ENCODE results near the gene RPS3A.

RPS3A gene

GRCh38 chr4:151143162-151143561 lies 43.7 kb downstream of the RPS3A start:
- TF ChIP-seq, protein P1, sequence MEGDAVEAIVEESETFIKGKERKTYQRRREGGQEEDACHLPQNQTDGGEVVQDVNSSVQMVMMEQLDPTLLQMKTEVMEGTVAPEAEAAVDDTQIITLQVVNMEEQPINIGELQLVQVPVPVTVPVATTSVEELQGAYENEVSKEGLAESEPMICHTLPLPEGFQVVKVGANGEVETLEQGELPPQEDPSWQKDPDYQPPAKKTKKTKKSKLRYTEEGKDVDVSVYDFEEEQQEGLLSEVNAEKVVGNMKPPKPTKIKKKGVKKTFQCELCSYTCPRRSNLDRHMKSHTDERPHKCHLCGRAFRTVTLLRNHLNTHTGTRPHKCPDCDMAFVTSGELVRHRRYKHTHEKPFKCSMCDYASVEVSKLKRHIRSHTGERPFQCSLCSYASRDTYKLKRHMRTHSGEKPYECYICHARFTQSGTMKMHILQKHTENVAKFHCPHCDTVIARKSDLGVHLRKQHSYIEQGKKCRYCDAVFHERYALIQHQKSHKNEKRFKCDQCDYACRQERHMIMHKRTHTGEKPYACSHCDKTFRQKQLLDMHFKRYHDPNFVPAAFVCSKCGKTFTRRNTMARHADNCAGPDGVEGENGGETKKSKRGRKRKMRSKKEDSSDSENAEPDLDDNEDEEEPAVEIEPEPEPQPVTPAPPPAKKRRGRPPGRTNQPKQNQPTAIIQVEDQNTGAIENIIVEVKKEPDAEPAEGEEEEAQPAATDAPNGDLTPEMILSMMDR (IDR thresholded peaks at IDR 0.05; ENCODE audit: borderline replicate concordance, insufficient read depth, low read depth, low read length) = no peak
- no peak overlapping the region for H3K4me3 ChIP-seq (ENCODE audit: low read depth, low read length)

GRCh38 chr4:151143811-151144210 lies 44.4 kb downstream of the RPS3A start:
- H3K4me3 ChIP-seq (ENCODE audit: low read depth, low read length) = no peak overlapping the region
- TF ChIP-seq, protein P1 (IDR thresholded peaks at IDR 0.05; ENCODE audit: borderline replicate concordance, insufficient read depth, low read depth, low read length) = no peak

DNA sequence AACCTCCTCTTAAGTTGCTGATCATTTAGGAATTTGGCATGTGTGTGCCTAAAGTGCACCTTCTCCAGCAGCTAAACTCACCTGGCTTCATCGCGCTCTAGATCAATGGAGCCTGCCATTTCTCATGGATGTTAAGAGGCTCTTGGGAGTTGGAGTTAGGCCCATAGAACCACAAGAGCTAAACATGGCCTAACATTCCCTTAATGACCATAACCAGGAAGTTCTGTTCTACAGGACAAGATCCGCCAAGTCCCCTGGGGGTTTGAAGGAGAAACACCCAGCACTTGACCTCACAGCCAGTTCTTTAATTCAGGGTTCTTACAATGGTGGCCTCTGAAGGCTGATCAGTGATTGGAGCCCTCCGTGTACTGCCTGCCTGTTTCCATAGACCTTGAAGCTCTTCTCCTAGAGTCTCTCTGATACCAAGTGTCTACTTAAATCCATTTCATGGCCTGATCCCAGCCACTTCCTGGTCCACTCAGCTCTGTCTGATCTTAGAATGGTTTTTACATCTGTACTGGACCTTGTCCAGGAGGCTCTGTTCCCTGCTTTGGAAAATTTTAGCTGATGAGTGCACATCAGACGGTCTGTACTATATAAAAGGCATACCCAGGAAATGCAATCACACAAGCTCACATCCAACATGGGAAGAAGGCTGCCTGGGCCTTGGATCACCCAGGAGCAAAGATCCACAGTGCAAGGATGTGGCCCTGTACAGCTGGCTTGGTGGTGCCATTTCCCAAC lies 45.1 kb downstream of the RPS3A start:
- no peak overlapping the region for H3K4me3 ChIP-seq (ENCODE audit: low read depth, low read length)
- TF ChIP-seq, protein P1 (IDR thresholded peaks at IDR 0.05; ENCODE audit: borderline replicate concordance, insufficient read depth, low read depth, low read length) = no peak

DNA sequence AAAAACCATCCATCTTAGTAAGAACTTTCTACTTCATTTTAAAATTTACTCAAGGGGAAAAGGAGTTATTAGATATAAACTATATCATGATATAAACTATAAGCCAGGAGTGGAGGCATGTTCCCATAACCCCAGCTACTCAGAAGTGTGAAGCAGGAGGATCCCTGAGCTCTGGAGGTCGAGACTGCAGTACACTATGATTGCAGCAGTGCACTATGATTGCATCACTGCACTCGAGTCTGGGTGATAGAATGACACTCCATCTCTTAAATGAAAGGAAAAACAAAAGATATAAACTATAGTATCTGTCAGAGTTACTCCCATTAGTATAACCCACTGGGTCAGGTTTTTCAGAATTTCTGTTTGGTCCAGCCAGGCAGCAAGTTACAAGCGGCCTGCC lies 47.6 kb downstream of the RPS3A start:
- TF ChIP-seq, protein P1 (IDR thresholded peaks at IDR 0.05; ENCODE audit: borderline replicate concordance, insufficient read depth, low read depth, low read length) = no peak
- no peak overlapping the region for H3K4me3 ChIP-seq (ENCODE audit: low read depth, low read length)

DNA sequence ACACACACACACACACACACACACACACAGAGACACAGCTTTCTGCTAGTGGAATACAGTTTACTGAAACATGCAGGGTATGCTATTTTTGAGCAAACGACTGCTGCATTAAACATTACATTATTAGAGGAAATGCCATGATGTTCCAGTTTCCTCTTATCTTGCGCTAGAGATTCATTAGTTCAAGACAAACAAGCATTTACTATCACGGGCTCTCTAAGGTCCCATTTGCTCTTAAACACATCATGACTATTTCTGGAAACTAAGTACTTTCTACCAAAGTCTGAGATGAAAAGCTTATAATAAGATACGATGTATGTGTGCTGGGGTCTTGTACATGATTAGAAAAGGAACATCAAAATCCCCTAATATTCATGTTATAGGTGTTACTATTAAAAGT lies 48.8 kb downstream of the RPS3A start:
- TF ChIP-seq, protein P1 (IDR thresholded peaks at IDR 0.05; ENCODE audit: borderline replicate concordance, insufficient read depth, low read depth, low read length) = no peak
- no peak overlapping the region for H3K4me3 ChIP-seq (ENCODE audit: low read depth, low read length)

GRCh38 chr4:151150821-151151580 lies 51.6 kb downstream of the RPS3A start:
- no peak overlapping the region for H3K4me3 ChIP-seq (ENCODE audit: low read depth, low read length)
- TF ChIP-seq, protein P1 (IDR thresholded peaks at IDR 0.05; ENCODE audit: borderline replicate concordance, insufficient read depth, low read depth, low read length) = no peak

DNA sequence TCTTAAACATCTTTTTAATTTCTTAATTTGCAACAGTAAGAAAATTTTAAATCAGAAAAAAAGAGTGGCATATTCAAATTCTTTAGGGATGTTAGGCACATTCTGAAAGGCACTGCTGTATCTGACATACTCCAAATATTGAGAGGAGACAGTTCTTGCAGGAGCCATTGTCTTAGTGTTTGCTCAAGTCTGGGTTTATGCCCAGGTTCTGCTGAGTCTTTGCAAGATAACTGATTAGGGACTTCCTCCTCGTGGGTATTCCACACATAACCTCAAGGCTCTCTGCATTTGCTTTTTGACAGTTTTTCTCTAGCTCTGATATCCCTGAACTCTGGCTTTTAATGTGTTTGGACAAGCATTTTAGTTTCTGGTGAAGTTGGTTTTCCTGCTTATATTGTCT lies 52.6 kb downstream of the RPS3A start:
- H3K4me3 ChIP-seq (ENCODE audit: low read depth, low read length) = no peak overlapping the region
- TF ChIP-seq, protein P1 (IDR thresholded peaks at IDR 0.05; ENCODE audit: borderline replicate concordance, insufficient read depth, low read depth, low read length) = no peak
